IMR-90 (cell line): ENCODE measurements around the gene RTL9. TPM values are rescaled to one million over a fixed set of nuclear protein-coding genes. Genes with fewer than 3 reads are reported as not detected.

Experiments
- ATAC-seq: fragments of 200-7000 bp; cut with Tn5 transposase; 2 replicates; pipeline ENCODE4 v1.9.1; 2020; ENCODE audit warnings: low read depth, mild to moderate bottlenecking, moderate library complexity
- BruUV-seq: library from RNA; stranded (reverse); fragments of 400-500 nt; replicated peaks from 2 replicates; lab custom pipeline; 2021; lab: Mats Ljungman, UMichigan
- CTCF ChIA-PET: fragments of 300-600 bp; formaldehyde crosslinking; extraction: SDS; loops from one replicate; lab custom pipeline; 2021; ENCODE audit warnings: antibody characterized with exemption; lab: Yijun Ruan, JAX
- POLR2A ChIA-PET: fragments of 300-600 bp; sonication (Branson Sonifier 250); formaldehyde crosslinking; loops from one replicate; lab custom pipeline; 2022; ENCODE audit warnings: antibody characterized with exemption; ENCODE audit not compliant: unreplicated experiment; lab: Charles Lee
- DNase-seq: peaks from one replicate; pipeline ENCODE4 v3.0.0; 2013
- H2AFZ ChIP-seq: replicated peaks from 2 replicates; pipeline ENCODE3; 2013; ENCODE audit warnings: low read length, mild to moderate bottlenecking; ENCODE audit not compliant: poor library complexity
- H2AK5ac ChIP-seq: 2 replicates; pipeline ENCODE4 v1.6.1; 2013; ENCODE audit warnings: low read depth, low read length, inconsistent platforms
- H2AK9ac ChIP-seq: replicated peaks from 2 replicates; pipeline ENCODE3; 2013; ENCODE audit warnings: mild to moderate bottlenecking, low read depth, low read length, moderate library complexity; ENCODE audit not compliant: poor library complexity
- H2BK120ac ChIP-seq: 2 replicates; pipeline ENCODE4 v1.6.1; 2013; ENCODE audit warnings: low read depth, low read length, inconsistent platforms
- H2BK15ac ChIP-seq: 3 replicates; pipeline ENCODE4 v1.6.1; 2013; ENCODE audit warnings: low read depth, low read length, inconsistent platforms
- H2BK20ac ChIP-seq: 2 replicates; pipeline ENCODE4 v1.6.1; 2013; ENCODE audit warnings: low read depth, mild to moderate bottlenecking, inconsistent platforms, low read length, moderate library complexity
- H2BK5ac ChIP-seq: 2 replicates; pipeline ENCODE4 v1.6.1; 2013; ENCODE audit warnings: mild to moderate bottlenecking, low read depth, low read length, inconsistent platforms; ENCODE audit not compliant: poor library complexity, severe bottlenecking
- H3K14ac ChIP-seq: replicated peaks from 2 replicates; pipeline ENCODE4 v1.6.1; 2013; ENCODE audit warnings: low read depth, low read length, inconsistent platforms
- H3K18ac ChIP-seq: 2 replicates; pipeline ENCODE4 v1.6.1; 2013; ENCODE audit warnings: low read depth, low read length, control low read depth
- H3K23ac ChIP-seq: 2 replicates; pipeline ENCODE4 v1.6.1; 2013; ENCODE audit warnings: low read depth, low read length, inconsistent platforms
- H3K27ac ChIP-seq: 2 replicates; pipeline ENCODE4 v1.5.1; 2013; ENCODE audit warnings: mild to moderate bottlenecking, control low read depth, low read length; ENCODE audit not compliant: insufficient read depth
- H3K27me3 ChIP-seq: 2 replicates; pipeline ENCODE4 v1.6.1; 2013; ENCODE audit warnings: low read length; ENCODE audit not compliant: control insufficient read depth, insufficient read depth
- H3K36me3 ChIP-seq: 2 replicates; pipeline ENCODE4 v1.6.1; 2013; ENCODE audit warnings: low read length, mixed read lengths; ENCODE audit not compliant: control insufficient read depth, insufficient read depth
- H3K4ac ChIP-seq: 2 replicates; pipeline ENCODE4 v1.6.1; 2013; ENCODE audit warnings: low read depth, low read length, inconsistent platforms
- H3K4me1 ChIP-seq: 2 replicates; pipeline ENCODE4 v1.6.1; 2013; ENCODE audit warnings: low read length, mixed read lengths; ENCODE audit not compliant: control insufficient read depth, insufficient read depth
- H3K4me2 ChIP-seq: 2 replicates; pipeline ENCODE4 v1.6.1; 2013; ENCODE audit warnings: low read depth, mild to moderate bottlenecking, control low read depth, low read length, moderate library complexity
- H3K4me3 ChIP-seq: 2 replicates; pipeline ENCODE4 v1.5.1; 2013; ENCODE audit warnings: low read depth, mild to moderate bottlenecking, control low read depth, low read length, moderate library complexity; ENCODE audit not compliant: insufficient read depth
- H3K56ac ChIP-seq: 2 replicates; pipeline ENCODE4 v1.6.1; 2013; ENCODE audit warnings: low read length, inconsistent platforms; ENCODE audit not compliant: insufficient read depth; ENCODE audit errors: extremely low read depth
- H3K79me1 ChIP-seq, 2 experiments: 2 replicates each; pipeline ENCODE4 v1.6.1; 2013; ENCODE audit warnings: low read length in 2 of 2, inconsistent platforms in 1 of 2, low read depth in 1 of 2
- H3K9ac ChIP-seq: 2 replicates; pipeline ENCODE4 v1.6.1; 2013; ENCODE audit warnings: low read depth, low read length, control low read depth
- H3K9me1 ChIP-seq: 2 replicates; pipeline ENCODE4 v1.6.1; 2013; ENCODE audit warnings: low read length, inconsistent platforms; ENCODE audit not compliant: insufficient read depth
- H3K9me3 ChIP-seq: 2 replicates; pipeline ENCODE4 v1.6.1; 2013; ENCODE audit warnings: low read length; ENCODE audit not compliant: control insufficient read depth, insufficient read depth
- H4K20me1 ChIP-seq: 2 replicates; pipeline ENCODE4 v1.6.1; 2013; ENCODE audit warnings: low read length, inconsistent platforms; ENCODE audit not compliant: insufficient read depth
- H4K5ac ChIP-seq: 2 replicates; pipeline ENCODE4 v1.6.1; 2013; ENCODE audit warnings: mild to moderate bottlenecking, low read depth, low read length, control low read depth
- H4K8ac ChIP-seq, 2 experiments: 2 replicates each; pipeline ENCODE4 v1.6.1; 2013; ENCODE audit warnings: low read depth in 2 of 2, low read length in 2 of 2, control low read depth in 1 of 2, inconsistent platforms in 1 of 2
- H4K91ac ChIP-seq: 2 replicates; pipeline ENCODE4 v1.6.1; 2013; ENCODE audit warnings: low read depth, low read length, inconsistent platforms; ENCODE audit not compliant: insufficient read depth
- BHLHE40 ChIP-seq: fragments of 150-350 bp; IDR thresholded peaks from 2 replicates; pipeline ENCODE4 v1.6.1; 2016; ENCODE audit warnings: mild to moderate bottlenecking, low read depth, low read length
- CEBPB ChIP-seq: IDR thresholded peaks from 2 replicates; pipeline ENCODE4 v1.6.1; 2012; ENCODE audit warnings: low read depth, low read length, improper control_type of control experiment
- CHD1 ChIP-seq: IDR thresholded peaks from 2 replicates; pipeline ENCODE4 v1.6.1; 2012; ENCODE audit warnings: low read depth, low read length, improper control_type of control experiment
- ELK1 ChIP-seq: fragments of 150-350 bp; IDR thresholded peaks from 2 replicates; pipeline ENCODE4 v1.6.1; 2016; ENCODE audit warnings: low read depth, mild to moderate bottlenecking, low read length, moderate library complexity, borderline replicate concordance
- FOS ChIP-seq: fragments of 150-350 bp; IDR thresholded peaks from 2 replicates; pipeline ENCODE4 v1.6.1; 2016; ENCODE audit warnings: low read depth, low read length
- MAZ ChIP-seq: IDR thresholded peaks from 2 replicates; pipeline ENCODE4 v1.6.1; 2012; ENCODE audit warnings: low read depth, mild to moderate bottlenecking, low read length, improper control_type of control experiment, moderate library complexity, borderline replicate concordance
- MXI1 ChIP-seq: IDR thresholded peaks from 2 replicates; pipeline ENCODE4 v1.6.1; 2012; ENCODE audit warnings: low read depth, mild to moderate bottlenecking, low read length, moderate library complexity, borderline replicate concordance
- NFE2L2 ChIP-seq: fragments of 150-350 bp; IDR thresholded peaks from 2 replicates; pipeline ENCODE4 v1.6.1; 2016; ENCODE audit warnings: low read depth, mild to moderate bottlenecking, low read length
- POLR2A ChIP-seq: IDR thresholded peaks from 2 replicates; pipeline ENCODE4 v1.6.1; 2012; ENCODE audit warnings: mild to moderate bottlenecking, low read depth, low read length
- RAD21 ChIP-seq: IDR thresholded peaks from 2 replicates; pipeline ENCODE4 v1.6.1; 2012; ENCODE audit warnings: low read length, improper control_type of control experiment
- RCOR1 ChIP-seq: IDR thresholded peaks from 2 replicates; pipeline ENCODE4 v1.6.1; 2012; ENCODE audit warnings: mild to moderate bottlenecking, low read length, improper control_type of control experiment; ENCODE audit not compliant: insufficient replicate concordance
- RFX5 ChIP-seq: IDR thresholded peaks from 2 replicates; pipeline ENCODE4 v1.8.0; 2012; ENCODE audit warnings: low read depth, mild to moderate bottlenecking, low read length, moderate library complexity
- SMC3 ChIP-seq: fragments of 150-350 bp; IDR thresholded peaks from 2 replicates; pipeline ENCODE4 v1.6.1; 2016; ENCODE audit warnings: low read depth, mild to moderate bottlenecking, antibody characterized with exemption, low read length, moderate library complexity
- WGBS, 2 experiments: methylation state at CpG; one replicate each; pipeline versions ENCODE4 v1.1.5 to v1.1.7; 2013; ENCODE audit warnings: missing lambda C conversion rate in 2 of 2; ENCODE audit not compliant: insufficient read length in 1 of 2; ENCODE audit errors: extremely low coverage in 2 of 2; 5-methylcytosine and 5-hydroxymethylcytosine counted together
- dilution Hi-C: fragments of 300-500 bp; cut with HindIII; formaldehyde crosslinking; loops from one replicate; pipeline ENCODE4 v1.14.3; 2018; ENCODE audit warnings: low sequenced_read_pairs; ENCODE audit not compliant: unreplicated experiment
- in situ Hi-C: fragments of 300-500 bp; cut with MboI; formaldehyde crosslinking; loops from 3 replicates; pipeline ENCODE4 v1.14.3; 2019; ENCODE audit warnings: low sequenced_read_pairs, inconsistent platforms, mixed read lengths
- intact Hi-C: fragments of 100-400 bp; cut with micrococcal nuclease; formaldehyde crosslinking; loops from 2 replicates; pipeline ENCODE4 v1.10.0; 2022
- polyA plus RNA-seq, 3 experiments: library from polyadenylated mRNA; depleted of rRNA; stranded (reverse); fragments of >200 nt; gene quantifications; 2 replicates each; pipeline ENCODE4 v1.2.3, GENCODE V29; 2012; ENCODE audit warnings: low replicate concordance in 1 of 3
- total RNA-seq: library from RNA; depleted of rRNA; stranded (reverse); fragments of >200 nt; gene quantifications from 2 replicates; pipeline ENCODE4 v1.2.3, GENCODE V29; 2012
- TF ChIP-seq, protein P1 (sequence below): conservative IDR thresholded peaks from 2 replicates; pipeline ENCODE4 v1.5.1; 2012; ENCODE audit warnings: mild to moderate bottlenecking, low read depth, low read length, improper control_type of control experiment
- TF ChIP-seq, protein P2 (sequence below): fragments of 150-350 bp; IDR thresholded peaks from 2 replicates; pipeline ENCODE4 v1.6.1; 2017; ENCODE audit warnings: mild to moderate bottlenecking, antibody characterized with exemption, low read length, low read depth

The RTL9 gene
- total and polyA plus RNA-seq, 2 of the 4 experiments (the other 2 are of a cell fraction), result 0.26 to 0.90 TPM

DNA sequence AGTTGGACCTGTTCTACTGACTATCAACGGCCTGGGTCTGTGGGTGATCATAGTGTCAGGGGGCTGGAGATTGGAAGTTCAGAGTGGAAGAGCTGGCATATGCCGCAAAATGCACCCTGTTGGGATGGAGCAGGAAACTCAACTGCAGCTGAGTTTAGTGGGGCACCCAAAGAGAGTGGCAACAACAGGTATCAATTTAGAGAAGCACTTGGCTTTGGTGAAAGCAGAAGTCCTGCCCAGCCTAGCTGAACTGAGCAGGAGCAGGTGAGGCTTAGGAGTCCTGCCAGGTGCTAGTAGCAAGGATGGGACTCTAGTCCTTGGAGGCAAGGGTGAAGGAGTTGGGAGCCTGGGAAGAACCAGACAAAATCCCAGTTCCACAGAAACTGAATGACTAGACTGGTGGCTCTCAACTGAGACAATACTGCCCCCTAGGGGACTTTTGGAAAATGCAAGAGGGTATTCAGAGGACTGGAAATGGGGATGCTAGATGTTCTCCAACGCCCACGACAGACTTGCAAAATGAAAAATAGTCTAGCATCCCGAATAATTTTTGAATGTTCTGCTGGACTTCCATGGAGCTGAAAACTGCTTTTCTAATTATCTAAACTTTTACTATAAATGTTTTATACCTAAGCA, 49.4 kb downstream of the RTL9 start:
- Histone ChIP-seq H4K5ac (no peak overlapping the region), H2BK15ac (no peak overlapping the region), H3K4me2 (no peak overlapping the region), H3K79me1 (no peaks in the 10 kb centered on the region), H3K56ac (no peak overlapping the region), H2BK5ac (no peak overlapping the region), H2AK5ac (peak overlapping the region; percentile 38), H2BK20ac (peak overlapping the region; percentile 57; the same call in 1 of the 2 replicates), H3K9ac (no peak overlapping the region), H3K14ac (no peak overlapping the region), H3K4me1 (peaks cover 10% of the 10 kb centered on the region), H3K9me1 (peaks cover 11% of the 10 kb centered on the region), H2AK9ac (no peak overlapping the region), H4K8ac (no peak overlapping the region), H3K36me3 (no peaks in the 10 kb centered on the region), H3K4ac (peak overlapping the region; percentile 74; the same call in 1 of the 2 replicates), H3K18ac (no peak overlapping the region), H2AFZ (peak overlapping the region; percentile 35), H2BK120ac (peak overlapping the region; percentile 69), H3K27ac (no peak overlapping the region), H3K23ac (no peak overlapping the region), H3K27me3 (peaks cover 4% of the 10 kb centered on the region; the same call in 1 of the 2 replicates), H4K20me1 (no peaks in the 10 kb centered on the region), H4K91ac (peak overlapping the region; percentile 69; the same call in 1 of the 2 replicates), H3K4me3 (no peak overlapping the region), H3K9me3 (no peaks in the 10 kb centered on the region)
- dilution Hi-C loops (no loop called here), in situ Hi-C loops (loop anchor here (25.0 kb wide), 2 partner anchors 496 to 696 kb away; no protein-coding TSS in a partner anchor), intact Hi-C loops (loop anchor here (1.0 to 2.0 kb wide), 4 partner anchors 67 to 252 kb away; no protein-coding TSS in a partner anchor)
- ChIA-PET POLR2A (no interaction called here), CTCF (interaction anchor here (0.6 to 1.7 kb wide), 6 partner anchors 11 to 251 kb away, joined by 3 to 5 read pairs (median 4); no protein-coding TSS in a partner anchor)
- WGBS, 2 experiments, result 70% methylated on average over 1 of the region's 5 CpGs; no CpG with 5 or more reads in 1 of the 2 experiments
- DNase-seq, result peak; percentile 71
- no TSS peak for BruUV-seq
- peak; percentile 76 for ATAC-seq
- no peak for TF ChIP-seq POLR2A
- TF ChIP-seq CHD1, result no peak
- no peak for TF ChIP-seq CEBPB
- TF ChIP-seq RCOR1, result no peak
- TF ChIP-seq, protein P1, sequence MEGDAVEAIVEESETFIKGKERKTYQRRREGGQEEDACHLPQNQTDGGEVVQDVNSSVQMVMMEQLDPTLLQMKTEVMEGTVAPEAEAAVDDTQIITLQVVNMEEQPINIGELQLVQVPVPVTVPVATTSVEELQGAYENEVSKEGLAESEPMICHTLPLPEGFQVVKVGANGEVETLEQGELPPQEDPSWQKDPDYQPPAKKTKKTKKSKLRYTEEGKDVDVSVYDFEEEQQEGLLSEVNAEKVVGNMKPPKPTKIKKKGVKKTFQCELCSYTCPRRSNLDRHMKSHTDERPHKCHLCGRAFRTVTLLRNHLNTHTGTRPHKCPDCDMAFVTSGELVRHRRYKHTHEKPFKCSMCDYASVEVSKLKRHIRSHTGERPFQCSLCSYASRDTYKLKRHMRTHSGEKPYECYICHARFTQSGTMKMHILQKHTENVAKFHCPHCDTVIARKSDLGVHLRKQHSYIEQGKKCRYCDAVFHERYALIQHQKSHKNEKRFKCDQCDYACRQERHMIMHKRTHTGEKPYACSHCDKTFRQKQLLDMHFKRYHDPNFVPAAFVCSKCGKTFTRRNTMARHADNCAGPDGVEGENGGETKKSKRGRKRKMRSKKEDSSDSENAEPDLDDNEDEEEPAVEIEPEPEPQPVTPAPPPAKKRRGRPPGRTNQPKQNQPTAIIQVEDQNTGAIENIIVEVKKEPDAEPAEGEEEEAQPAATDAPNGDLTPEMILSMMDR, result peak; percentile 83
- TF ChIP-seq, protein P2, sequence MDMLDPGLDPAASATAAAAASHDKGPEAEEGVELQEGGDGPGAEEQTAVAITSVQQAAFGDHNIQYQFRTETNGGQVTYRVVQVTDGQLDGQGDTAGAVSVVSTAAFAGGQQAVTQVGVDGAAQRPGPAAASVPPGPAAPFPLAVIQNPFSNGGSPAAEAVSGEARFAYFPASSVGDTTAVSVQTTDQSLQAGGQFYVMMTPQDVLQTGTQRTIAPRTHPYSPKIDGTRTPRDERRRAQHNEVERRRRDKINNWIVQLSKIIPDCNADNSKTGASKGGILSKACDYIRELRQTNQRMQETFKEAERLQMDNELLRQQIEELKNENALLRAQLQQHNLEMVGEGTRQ, result no peak
- no peak for TF ChIP-seq MXI1
- TF ChIP-seq RAD21, result peak; percentile 84
- TF ChIP-seq BHLHE40, result no peak
- TF ChIP-seq SMC3, result peak; percentile 80
- TF ChIP-seq NFE2L2, result no peak
- no peak for TF ChIP-seq MAZ
- no peak for TF ChIP-seq FOS
- TF ChIP-seq RFX5, result no peak
- no peak for TF ChIP-seq ELK1
